ENCODE data around the gene SMOC2. TPM values are rescaled to one million over a fixed set of nuclear protein-coding genes. Genes with fewer than 3 reads are reported as not detected.

Gene SMOC2
- total and polyA plus RNA-seq, 2 of the 13 experiments (the other 11 are each of a cell fraction or from before 2014, with no cell fraction given) = not detected

DNA sequence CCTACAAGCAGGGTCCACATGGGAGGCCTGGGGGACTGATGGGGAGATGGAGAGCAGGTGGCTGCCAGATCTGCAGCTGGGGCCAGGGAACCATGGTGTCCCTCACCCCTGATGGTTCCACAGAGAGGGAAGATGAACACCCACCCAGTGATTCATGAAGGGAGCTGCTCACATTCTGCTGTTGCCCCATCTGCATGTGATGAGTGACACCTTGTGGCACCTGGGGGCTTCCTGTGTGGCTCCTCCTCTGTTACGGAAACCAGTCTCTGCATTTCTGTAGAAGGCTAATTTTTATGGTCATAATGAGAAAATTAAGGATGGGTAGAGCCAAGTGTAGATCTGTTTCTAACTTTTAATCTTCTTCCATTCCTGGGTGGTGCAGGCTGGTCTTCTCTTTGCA is 217.1 kb downstream of the SMOC2 start (continued):
- no peak for TF ChIP-seq ZFY (CRISPR knock-in tag; IDR thresholded peaks at IDR 0.05)

DNA sequence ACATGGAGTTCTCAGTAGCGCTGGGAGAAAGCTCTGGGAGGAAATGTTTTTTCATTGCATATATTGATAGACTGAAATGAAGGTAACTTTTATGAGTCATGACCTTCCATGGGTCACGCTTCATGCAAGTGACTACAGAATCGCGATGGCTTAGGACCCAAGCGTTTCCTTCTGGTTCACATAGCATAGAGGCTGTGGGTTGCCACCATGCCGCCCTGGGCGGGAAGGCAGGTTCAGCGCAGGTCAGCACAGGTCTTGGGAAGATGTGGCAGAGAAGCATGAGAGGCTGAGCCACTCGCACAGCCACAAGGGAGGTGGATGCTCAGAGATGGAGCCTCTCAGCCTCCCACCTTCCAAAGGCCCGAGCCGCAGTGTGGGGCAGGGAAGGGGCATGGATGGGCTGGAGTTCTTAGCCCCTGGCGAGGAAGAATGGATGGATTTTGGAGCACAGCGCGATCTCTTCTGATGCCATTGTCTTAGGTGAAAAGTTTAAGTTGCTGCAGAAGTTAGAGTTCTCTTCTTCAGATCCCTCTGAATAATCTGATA is 219.5 kb downstream of the SMOC2 start:
- FAIRE-seq (no peak), DNase-seq (ENCODE audit: low spot score) (no peak), ATAC-seq (no peak)
- 29% methylated on average over 14 of the region's 14 CpGs for WGBS (ENCODE audit: low lambda C conversion rate)
- Histone ChIP-seq H4K20me1 (ENCODE audit: insufficient read depth, low read length) (no peaks in the 10 kb centered on the region), H3K79me2 (ENCODE audit: insufficient read depth, low read length) (no peaks in the 10 kb centered on the region), H2AFZ (ENCODE audit: low read length) (no peak overlapping the region), H3K36me3 (replicated peaks in 1 of 2; ENCODE audit: control insufficient read depth in 1 of 2, insufficient read depth in 2 of 2, low read length in 2 of 2) (no peaks in the 10 kb centered on the region), H3K4me1 (ENCODE audit: insufficient read depth, low read length) (no peaks in the 10 kb centered on the region), H3K4me3 (replicated peaks in 1 of 3; ENCODE audit: insufficient read depth in 1 of 3, low read depth in 2 of 3, low read length in 3 of 3) (no peak overlapping the region), H3K4me2 (ENCODE audit: low read depth, low read length) (no peak overlapping the region), H3K9me3 (ENCODE audit: low read length) (peaks cover 9% of the 10 kb centered on the region), H3K27ac (ENCODE audit: extremely low read length, insufficient read depth, low read length) (no peak overlapping the region), H3K9ac (ENCODE audit: insufficient read depth, low read depth, low read length) (no peak overlapping the region), H3K27me3 (ENCODE audit: control insufficient read depth in 1 of 2, insufficient read depth in 2 of 2, low read length in 2 of 2) (peaks cover 8 to 40% of the 10 kb centered on the region in 2 experiments)
- in situ Hi-C loops (cut with HindIII; ENCODE audit: extremely low pct_ligation_motif_present, low pct_unique_long_range_greater_than_20kb) (no loop called here), intact Hi-C loops (cut with micrococcal nuclease; ENCODE audit: unreplicated experiment) (no loop called here)
- POLR2A ChIA-PET = no interaction called here
- no TSS peak for BruUV-seq (replicated peaks)
- CTCF ChIA-PET (ENCODE audit: low intra/inter-chr PET ratio, low total read pairs) = no interaction called here
- TF ChIP-seq ZNF33A (CRISPR knock-in tag; IDR thresholded peaks at IDR 0.05; ENCODE audit: borderline replicate concordance) (no peak), RNF2 (conservative IDR thresholded peaks at IDR 0.05; ENCODE audit: low read depth) (no peak), ZNF567 (CRISPR knock-in tag; IDR thresholded peaks at IDR 0.05; ENCODE audit: borderline replicate concordance) (no peak), NFE2L1 (CRISPR knock-in tag; IDR thresholded peaks at IDR 0.05; ENCODE audit: borderline replicate concordance) (no peak), ATM (IDR thresholded peaks at IDR 0.05; ENCODE audit: borderline replicate concordance) (no peak), SIN3B (IDR thresholded peaks at IDR 0.05; ENCODE audit: low read length) (no peak), EEA1 (CRISPR knock-in tag; IDR thresholded peaks at IDR 0.05; ENCODE audit: borderline replicate concordance) (no peak), NCOA5 (CRISPR knock-in tag; IDR thresholded peaks at IDR 0.05) (no peak), ZNF605 (CRISPR knock-in tag; IDR thresholded peaks at IDR 0.05) (no peak), NFIB (CRISPR knock-in tag; IDR thresholded peaks at IDR 0.05; ENCODE audit: borderline replicate concordance) (no peak)
- TF ChIP-seq, protein P1, sequence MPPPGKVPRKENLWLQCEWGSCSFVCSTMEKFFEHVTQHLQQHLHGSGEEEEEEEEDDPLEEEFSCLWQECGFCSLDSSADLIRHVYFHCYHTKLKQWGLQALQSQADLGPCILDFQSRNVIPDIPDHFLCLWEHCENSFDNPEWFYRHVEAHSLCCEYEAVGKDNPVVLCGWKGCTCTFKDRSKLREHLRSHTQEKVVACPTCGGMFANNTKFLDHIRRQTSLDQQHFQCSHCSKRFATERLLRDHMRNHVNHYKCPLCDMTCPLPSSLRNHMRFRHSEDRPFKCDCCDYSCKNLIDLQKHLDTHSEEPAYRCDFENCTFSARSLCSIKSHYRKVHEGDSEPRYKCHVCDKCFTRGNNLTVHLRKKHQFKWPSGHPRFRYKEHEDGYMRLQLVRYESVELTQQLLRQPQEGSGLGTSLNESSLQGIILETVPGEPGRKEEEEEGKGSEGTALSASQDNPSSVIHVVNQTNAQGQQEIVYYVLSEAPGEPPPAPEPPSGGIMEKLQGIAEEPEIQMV (CRISPR knock-in tag; IDR thresholded peaks at IDR 0.05; ENCODE audit: low read depth) = no peak
- TF ChIP-seq, protein P2, sequence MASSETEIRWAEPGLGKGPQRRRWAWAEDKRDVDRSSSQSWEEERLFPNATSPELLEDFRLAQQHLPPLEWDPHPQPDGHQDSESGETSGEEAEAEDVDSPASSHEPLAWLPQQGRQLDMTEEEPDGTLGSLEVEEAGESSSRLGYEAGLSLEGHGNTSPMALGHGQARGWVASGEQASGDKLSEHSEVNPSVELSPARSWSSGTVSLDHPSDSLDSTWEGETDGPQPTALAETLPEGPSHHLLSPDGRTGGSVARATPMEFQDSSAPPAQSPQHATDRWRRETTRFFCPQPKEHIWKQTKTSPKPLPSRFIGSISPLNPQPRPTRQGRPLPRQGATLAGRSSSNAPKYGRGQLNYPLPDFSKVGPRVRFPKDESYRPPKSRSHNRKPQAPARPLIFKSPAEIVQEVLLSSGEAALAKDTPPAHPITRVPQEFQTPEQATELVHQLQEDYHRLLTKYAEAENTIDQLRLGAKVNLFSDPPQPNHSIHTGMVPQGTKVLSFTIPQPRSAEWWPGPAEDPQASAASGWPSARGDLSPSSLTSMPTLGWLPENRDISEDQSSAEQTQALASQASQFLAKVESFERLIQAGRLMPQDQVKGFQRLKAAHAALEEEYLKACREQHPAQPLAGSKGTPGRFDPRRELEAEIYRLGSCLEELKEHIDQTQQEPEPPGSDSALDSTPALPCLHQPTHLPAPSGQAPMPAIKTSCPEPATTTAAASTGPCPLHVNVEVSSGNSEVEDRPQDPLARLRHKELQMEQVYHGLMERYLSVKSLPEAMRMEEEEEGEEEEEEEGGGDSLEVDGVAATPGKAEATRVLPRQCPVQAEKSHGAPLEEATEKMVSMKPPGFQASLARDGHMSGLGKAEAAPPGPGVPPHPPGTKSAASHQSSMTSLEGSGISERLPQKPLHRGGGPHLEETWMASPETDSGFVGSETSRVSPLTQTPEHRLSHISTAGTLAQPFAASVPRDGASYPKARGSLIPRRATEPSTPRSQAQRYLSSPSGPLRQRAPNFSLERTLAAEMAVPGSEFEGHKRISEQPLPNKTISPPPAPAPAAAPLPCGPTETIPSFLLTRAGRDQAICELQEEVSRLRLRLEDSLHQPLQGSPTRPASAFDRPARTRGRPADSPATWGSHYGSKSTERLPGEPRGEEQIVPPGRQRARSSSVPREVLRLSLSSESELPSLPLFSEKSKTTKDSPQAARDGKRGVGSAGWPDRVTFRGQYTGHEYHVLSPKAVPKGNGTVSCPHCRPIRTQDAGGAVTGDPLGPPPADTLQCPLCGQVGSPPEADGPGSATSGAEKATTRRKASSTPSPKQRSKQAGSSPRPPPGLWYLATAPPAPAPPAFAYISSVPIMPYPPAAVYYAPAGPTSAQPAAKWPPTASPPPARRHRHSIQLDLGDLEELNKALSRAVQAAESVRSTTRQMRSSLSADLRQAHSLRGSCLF (CRISPR knock-in tag; IDR thresholded peaks at IDR 0.05; ENCODE audit: borderline replicate concordance) = no peak
- TF ChIP-seq, protein P3, sequence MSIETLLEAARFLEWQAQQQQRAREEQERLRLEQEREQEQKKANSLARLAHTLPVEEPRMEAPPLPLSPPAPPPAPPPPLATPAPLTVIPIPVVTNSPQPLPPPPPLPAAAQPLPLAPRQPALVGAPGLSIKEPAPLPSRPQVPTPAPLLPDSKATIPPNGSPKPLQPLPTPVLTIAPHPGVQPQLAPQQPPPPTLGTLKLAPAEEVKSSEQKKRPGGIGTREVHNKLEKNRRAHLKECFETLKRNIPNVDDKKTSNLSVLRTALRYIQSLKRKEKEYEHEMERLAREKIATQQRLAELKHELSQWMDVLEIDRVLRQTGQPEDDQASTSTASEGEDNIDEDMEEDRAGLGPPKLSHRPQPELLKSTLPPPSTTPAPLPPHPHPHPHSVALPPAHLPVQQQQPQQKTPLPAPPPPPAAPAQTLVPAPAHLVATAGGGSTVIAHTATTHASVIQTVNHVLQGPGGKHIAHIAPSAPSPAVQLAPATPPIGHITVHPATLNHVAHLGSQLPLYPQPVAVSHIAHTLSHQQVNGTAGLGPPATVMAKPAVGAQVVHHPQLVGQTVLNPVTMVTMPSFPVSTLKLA (IDR thresholded peaks at IDR 0.05) = no peak
- TF ChIP-seq, protein P4, sequence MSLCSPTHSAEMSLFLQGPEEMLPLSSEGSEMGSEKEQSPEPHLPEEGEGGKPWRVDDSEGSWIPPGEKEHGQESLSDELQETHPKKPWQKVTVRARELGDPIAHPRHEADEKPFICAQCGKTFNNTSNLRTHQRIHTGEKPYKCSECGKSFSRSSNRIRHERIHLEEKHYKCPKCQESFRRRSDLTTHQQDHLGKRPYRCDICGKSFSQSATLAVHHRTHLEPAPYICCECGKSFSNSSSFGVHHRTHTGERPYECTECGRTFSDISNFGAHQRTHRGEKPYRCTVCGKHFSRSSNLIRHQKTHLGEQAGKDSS (CRISPR knock-in tag; IDR thresholded peaks at IDR 0.05; ENCODE audit: borderline replicate concordance, low read depth) = no peak

Data from HepG2 (cell line).